Endothelial cell of umbilical vein (primary cell): ENCODE results near the gene TCERG1L.

Experiments used
- CTCF ChIP-seq, 2 donors: IDR thresholded peaks; 1 replicate in 1 of 2; 2 replicates in 1 of 2; pipeline ENCODE4 v1.5.1; 2011; ENCODE audit warnings: low read length in 2 of 2, mild to moderate bottlenecking in 2 of 2, moderate library complexity in 2 of 2, control low read depth in 1 of 2, inconsistent platforms in 1 of 2, low read depth in 1 of 2; ENCODE audit not compliant: insufficient read depth in 1 of 2; ENCODE audit errors: extremely low read depth in 1 of 2
- POLR2A ChIP-seq: IDR thresholded peaks from 2 replicates; pipeline ENCODE4 v1.6.1; 2012; ENCODE audit warnings: low read depth, mild to moderate bottlenecking, control low read depth, low read length
- POLR2AphosphoS5 ChIP-seq: IDR thresholded peaks from 2 replicates; pipeline ENCODE4 v1.6.1; 2012; ENCODE audit warnings: low read depth, mild to moderate bottlenecking, control low read depth, low read length, moderate library complexity; ENCODE audit not compliant: insufficient read depth

- TF ChIP-seq CTCF (IDR thresholded peaks at IDR 0.05; ENCODE audit: extremely low read depth in 1 of 2, insufficient read depth in 1 of 2, low read depth in 1 of 2, low read length in 2 of 2) (no peak), POLR2A (no peak), POLR2AphosphoS5 (no peak)
Observed at GRCh38 chr10:131180086-131180485, 131.4 kb downstream of the TCERG1L start.
